ENCODE measurements around the gene CFAP99. TPM values are rescaled to one million over a fixed set of nuclear protein-coding genes. Genes with fewer than 3 reads are reported as not detected.
"Not testable (repeated sequence)": the region's sequence is repeated elsewhere in the genome, so short reads cannot be mapped to it uniquely, and the experiment has no call there.

The CFAP99 gene
- total and polyA plus RNA-seq, 8 donors: 0.28 to 1.6 (median 0.70) TPM

DNA sequence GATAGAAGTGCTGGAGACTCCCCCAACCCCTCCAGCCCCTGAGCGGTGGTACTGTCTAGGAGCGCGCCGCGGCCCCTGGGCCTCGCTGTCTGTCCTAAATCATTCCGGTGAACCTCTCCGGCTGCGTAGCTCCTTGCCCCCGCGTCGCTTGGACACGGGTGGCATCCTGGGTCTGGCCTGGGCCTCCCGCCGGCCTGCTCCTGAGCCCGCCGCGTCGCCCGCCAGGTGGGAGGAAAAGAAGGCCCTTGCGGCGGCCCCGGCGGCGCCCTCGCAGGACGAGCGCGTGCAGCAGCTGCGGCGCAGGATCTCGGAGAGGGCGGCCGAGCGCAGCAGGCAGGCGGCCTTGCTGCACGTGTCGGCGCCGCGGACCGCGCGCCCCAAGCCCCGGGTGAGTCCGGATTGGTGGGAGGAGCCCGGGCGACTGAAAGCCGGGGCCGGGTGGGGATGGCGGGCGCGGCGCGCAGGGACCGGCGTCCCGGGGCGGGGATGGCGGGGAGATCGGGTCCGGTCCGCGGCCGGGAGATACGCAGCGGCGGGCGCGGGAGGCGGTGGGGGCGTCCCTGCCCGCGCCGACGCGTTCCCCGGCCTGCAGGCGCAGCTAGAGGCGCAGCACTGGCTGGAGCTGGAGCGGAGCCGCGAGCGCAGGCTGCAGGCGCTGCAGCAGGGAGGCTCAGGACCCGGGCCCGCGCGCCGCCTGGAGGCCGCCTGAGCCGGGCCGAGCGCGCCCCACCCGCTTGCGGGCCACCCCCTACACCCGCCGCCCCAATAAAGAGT is 43.6 kb downstream of the CFAP99 start:
- no peak for FAIRE-seq
- Histone ChIP-seq H3K9me3 (no peaks in the 10 kb centered on the region), H3K4me3 (peak overlapping the region; percentile 30 to 63 (median 40)), H3K36me3 (no peaks in the 10 kb centered on the region), H3K27me3 (no peaks in the 10 kb centered on the region), H3K4me1 (peaks cover 0 to 4% (median 3%) of the 10 kb centered on the region in 3 donors), H3K27ac (peak overlapping the region in 1 of 4 donors; percentile 17)
- TF ChIP-seq, protein P1, sequence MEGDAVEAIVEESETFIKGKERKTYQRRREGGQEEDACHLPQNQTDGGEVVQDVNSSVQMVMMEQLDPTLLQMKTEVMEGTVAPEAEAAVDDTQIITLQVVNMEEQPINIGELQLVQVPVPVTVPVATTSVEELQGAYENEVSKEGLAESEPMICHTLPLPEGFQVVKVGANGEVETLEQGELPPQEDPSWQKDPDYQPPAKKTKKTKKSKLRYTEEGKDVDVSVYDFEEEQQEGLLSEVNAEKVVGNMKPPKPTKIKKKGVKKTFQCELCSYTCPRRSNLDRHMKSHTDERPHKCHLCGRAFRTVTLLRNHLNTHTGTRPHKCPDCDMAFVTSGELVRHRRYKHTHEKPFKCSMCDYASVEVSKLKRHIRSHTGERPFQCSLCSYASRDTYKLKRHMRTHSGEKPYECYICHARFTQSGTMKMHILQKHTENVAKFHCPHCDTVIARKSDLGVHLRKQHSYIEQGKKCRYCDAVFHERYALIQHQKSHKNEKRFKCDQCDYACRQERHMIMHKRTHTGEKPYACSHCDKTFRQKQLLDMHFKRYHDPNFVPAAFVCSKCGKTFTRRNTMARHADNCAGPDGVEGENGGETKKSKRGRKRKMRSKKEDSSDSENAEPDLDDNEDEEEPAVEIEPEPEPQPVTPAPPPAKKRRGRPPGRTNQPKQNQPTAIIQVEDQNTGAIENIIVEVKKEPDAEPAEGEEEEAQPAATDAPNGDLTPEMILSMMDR (IDR thresholded peaks at IDR 0.05): peak in 3 of 4 donors; percentile 28 to 46 (median 29)
- intact Hi-C loops (cut with DNase I): no loop called here
- ATAC-seq: peak; percentile 88 to 95 (median 95)
- WGBS, 2 donors: 7 to 13% methylated on average over 50 to 99 of the region's 99 CpGs
- peak; percentile 60 to 87 (median 66) for DNase-seq

DNA sequence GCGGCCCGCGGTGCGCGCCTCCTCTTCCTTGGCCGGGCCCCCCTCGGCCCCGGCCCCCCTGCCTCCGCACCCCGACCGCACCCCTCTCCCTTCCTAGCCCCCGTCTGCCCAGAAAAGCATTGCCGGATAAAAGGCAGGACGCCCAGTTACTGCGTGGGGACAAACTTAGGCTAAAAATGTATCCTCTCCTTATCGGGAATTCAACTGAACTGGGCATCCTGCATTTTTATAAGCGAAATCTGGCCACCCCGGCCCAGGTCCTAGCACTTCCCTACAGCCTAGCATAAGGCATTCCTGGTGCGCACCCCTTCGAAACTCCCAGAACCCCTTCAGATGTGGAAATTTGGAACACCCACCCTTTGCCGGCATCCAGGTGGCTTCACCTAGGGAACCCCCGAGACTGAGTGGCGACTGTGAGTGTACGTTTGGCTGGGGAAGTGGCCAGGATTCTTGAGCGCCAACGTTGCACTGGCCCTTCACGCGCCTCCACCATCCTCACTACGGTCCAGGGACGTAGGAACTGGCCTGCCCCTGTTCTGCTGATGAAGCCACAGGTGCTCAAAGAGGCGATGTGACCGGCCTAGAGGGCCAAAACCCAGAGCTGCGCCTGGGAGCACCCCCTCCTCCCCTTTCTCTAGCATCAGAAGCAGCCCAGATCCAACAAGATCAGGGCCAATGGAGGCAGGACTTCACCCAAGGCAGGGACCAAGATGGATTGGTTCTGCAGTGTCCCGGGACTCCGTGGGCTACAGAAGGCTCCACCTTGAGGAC is 44.4 kb downstream of the CFAP99 start:
- WGBS, 2 donors: 35 to 43% methylated on average over 30 to 35 of the region's 35 CpGs
- Histone ChIP-seq H3K27me3 (no peaks in the 10 kb centered on the region), H3K36me3 (no peaks in the 10 kb centered on the region), H3K9me3 (no peaks in the 10 kb centered on the region), H3K27ac (no peak overlapping the region), H3K4me1 (peaks cover 0 to 4% (median 3%) of the 10 kb centered on the region in 3 donors), H3K4me3 (peak overlapping the region in 3 of 4 donors; percentile 30 to 63 (median 46))
- FAIRE-seq (no peak), ATAC-seq (no peak), DNase-seq (peak in 1 of 6 donors; percentile 52)
- TF ChIP-seq, protein P1 (IDR thresholded peaks at IDR 0.05): peak in 1 of 4 donors; percentile 2
- intact Hi-C loops (cut with DNase I): no loop called here

DNA sequence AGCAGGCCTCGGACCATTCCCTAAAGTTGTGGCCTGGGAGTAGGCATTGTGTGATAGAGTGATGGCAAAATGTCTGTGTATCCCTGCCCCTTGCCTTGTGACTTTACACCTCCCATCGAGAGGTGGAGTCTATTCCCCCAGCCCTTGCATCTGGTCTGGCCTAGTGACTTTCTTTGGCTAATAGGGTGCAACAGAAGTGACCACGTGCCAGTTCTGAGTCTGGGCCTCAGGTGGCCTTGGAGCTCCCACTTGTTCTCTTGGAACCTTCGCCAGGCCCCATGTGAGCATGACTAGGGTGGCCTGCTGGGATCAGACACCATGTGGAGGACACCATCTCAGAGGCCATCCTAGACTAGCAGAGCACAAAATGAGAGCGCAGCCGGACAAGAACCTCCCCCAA is 46.3 kb downstream of the CFAP99 start:
- ATAC-seq (no peak), FAIRE-seq (no peak), DNase-seq (no peak)
- 77 to 80% methylated on average over 6 of the region's 6 CpGs for WGBS, 2 donors
- no peak overlapping the region for H3K27ac ChIP-seq
- H3K27me3 ChIP-seq: no peaks in the 10 kb centered on the region
- no peaks in the 10 kb centered on the region for H3K36me3 ChIP-seq
- intact Hi-C loops (cut with DNase I): no loop called here
- TF ChIP-seq, protein P1 (IDR thresholded peaks at IDR 0.05): no peak
- no peaks in the 10 kb centered on the region for H3K9me3 ChIP-seq
- no peak overlapping the region for H3K4me3 ChIP-seq
- peaks cover 0 to 4% (median 3%) of the 10 kb centered on the region in 3 donors for H3K4me1 ChIP-seq

DNA sequence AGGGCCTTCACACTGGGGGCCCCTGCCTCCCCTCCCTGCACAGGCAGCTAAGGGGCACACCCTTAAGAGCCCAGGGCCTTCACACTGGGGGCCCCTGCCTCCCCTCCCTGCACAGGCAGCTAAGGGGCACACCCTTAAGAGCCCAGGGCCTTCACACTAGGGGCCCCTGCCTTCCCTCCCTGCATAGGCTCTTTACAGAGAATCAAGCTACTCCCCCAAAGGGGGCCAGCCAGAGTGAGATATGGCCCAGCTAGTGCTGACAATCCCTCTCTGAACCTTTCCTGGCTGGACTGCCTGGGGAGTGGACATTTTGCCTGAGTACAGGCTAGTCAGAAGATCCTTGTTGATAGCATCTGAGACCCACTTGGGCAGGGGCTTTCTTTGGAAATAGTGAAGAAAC is 46.8 kb downstream of the CFAP99 start:
- FAIRE-seq; H3K4me3 ChIP-seq; DNase-seq; intact Hi-C loops (cut with DNase I); H3K27me3 ChIP-seq; H3K27ac ChIP-seq; H3K9me3 ChIP-seq; H3K4me1 ChIP-seq; H3K36me3 ChIP-seq; ATAC-seq: not testable (repeated sequence)

DNA sequence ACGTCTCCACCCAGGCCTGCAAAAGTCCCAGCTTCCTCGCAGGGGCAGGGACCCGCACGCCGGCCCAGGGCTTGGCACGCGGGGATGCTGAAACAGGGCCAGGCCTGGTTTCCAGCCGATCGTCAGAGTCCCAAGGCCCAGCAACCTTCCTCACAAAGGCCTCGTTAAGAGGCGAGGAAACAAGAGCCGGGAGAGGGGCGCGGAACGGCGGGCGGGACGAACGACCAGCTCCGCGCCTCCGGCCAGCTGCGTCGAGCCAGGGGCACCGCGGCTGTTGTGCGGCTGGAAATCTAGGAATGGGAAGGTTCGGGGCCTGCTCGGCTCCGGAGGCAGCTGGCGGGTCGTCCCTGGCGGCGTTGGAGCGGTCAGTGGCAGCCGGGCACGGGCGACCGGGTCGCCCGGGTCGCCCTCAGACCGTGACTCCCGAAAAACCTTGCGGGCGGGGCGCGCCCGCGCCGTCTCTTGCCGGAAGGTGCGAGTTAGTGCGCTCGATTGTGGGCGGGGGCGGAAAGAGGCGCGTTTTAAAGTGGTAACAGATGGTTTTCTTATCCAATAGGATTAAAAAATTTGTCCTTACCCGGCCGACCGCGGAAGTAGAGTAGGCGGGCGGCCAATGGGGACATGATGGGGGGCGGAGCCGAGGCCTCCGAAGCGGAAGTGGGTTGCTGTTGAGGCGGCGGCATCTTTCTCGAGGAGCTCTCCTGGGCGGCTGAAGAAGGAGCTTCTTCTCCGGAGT is 49.9 kb downstream of the CFAP99 start, which contains the start of gene RNF4:
Gene RNF4, plus strand, starts transcription at position 651 of the 736 bp plus-strand sequence. CDS start 21,388 bp downstream, outside the sequence.
- Histone ChIP-seq H3K4me1 (peaks cover 0 to 11% (median 8%) of the 10 kb centered on the region in 3 donors), H3K27me3 (no peaks in the 10 kb centered on the region), H3K9me3 (no peaks in the 10 kb centered on the region), H3K36me3 (no peaks in the 10 kb centered on the region), H3K27ac (peak within 1 kb of the TSS; percentile 88 to 92 (median 90)), H3K4me3 (peak within 1 kb of the TSS; percentile 93 to 97 (median 94))
- TF ChIP-seq, protein P1 (IDR thresholded peaks at IDR 0.05): no peak
- intact Hi-C loops (cut with DNase I): no loop called here
- DNase-seq: peak; percentile 94 to 97 (median 96)
- peak; percentile 91 to 97 (median 95) for ATAC-seq
- 0 to 1% methylated on average over 72 to 74 of the region's 74 CpGs for WGBS, 2 donors
- peak; percentile 57 for FAIRE-seq

All from pancreas (tissue), 10 donors.